ENCODE results near the gene RNASE8. TPM values are rescaled to one million over a fixed set of nuclear protein-coding genes. Genes with fewer than 3 reads are reported as not detected.

RNASE8 gene
- total RNA-seq, 2 experiments from 2014 or later = not detected

DNA sequence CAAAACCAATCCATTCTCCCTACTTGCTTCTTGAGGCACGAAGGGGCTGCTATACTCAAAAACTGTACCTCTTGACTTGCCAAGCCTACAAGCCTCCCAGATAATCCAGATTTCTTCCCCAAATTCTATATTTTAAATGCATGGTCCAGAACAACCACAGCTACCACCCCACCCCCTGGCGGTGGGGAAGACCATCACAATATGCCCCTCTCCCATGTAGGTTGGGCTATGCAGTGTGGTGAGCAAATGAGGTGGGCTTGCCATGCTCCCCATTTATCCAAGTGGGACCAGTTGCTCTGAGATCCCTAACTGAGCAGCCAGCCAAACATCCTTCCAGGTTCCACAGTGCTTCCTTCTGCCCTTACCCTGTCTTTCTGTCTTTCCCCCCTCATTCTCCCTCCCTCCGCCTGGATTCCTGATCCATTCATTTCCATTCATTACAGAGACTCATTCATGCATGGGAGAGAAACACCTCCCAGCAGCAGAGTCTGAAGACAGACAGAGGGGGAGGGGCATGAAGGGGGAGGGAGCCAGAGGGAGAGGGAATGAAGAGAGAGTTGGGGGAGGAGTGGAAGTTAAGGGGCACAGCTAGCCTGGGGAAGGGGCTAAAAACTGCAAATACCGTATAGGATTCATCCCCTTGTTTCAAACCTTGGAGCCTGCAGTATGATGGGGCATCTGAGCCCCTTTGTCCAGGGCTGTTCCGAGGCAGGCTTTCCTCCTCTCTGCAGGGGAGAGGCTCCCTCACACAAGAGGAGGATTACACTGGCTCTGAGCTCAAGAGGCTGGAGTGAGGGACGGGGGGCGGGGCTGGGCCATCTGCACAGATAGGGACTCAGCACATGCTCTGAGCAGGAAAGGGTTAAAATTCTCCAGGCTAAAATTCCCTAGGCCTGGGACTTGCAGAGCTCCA, 36.4 kb downstream of the RNASE8 start:
- BruUV-seq (replicated peaks) = no TSS peak
- Histone ChIP-seq H3K9me2 (ENCODE audit: insufficient read depth, low read length) (no peaks in the 10 kb centered on the region), H3K27ac (ENCODE audit: low read depth, low read length, poor library complexity, severe bottlenecking) (no peak overlapping the region), H3K79me2 (ENCODE audit: insufficient read depth, low read depth, low read length) (no peaks in the 10 kb centered on the region), H2AFZ (ENCODE audit: low read length) (no peak overlapping the region), H3K4me1 (ENCODE audit: insufficient read depth, low read length, poor library complexity, severe bottlenecking) (peaks cover 18% of the 10 kb centered on the region), H4K20me1 (ENCODE audit: insufficient read depth, low read length) (no peaks in the 10 kb centered on the region; the same call in 1 of the 2 replicates), H3K36me3 (ENCODE audit: insufficient read depth, low read length) (no peaks in the 10 kb centered on the region), H3K4me3 (ENCODE audit: low read depth, low read length, poor library complexity, severe bottlenecking) (no peak overlapping the region), H3K4me2 (ENCODE audit: low read length) (no peak overlapping the region), H3K9me3 (ENCODE audit: low read length) (no peaks in the 10 kb centered on the region)
- no peak for TF ChIP-seq EZH2phosphoT487 (IDR thresholded peaks at IDR 0.05; ENCODE audit: borderline replicate concordance, low read depth, low read length)
- TF ChIP-seq, protein P1, sequence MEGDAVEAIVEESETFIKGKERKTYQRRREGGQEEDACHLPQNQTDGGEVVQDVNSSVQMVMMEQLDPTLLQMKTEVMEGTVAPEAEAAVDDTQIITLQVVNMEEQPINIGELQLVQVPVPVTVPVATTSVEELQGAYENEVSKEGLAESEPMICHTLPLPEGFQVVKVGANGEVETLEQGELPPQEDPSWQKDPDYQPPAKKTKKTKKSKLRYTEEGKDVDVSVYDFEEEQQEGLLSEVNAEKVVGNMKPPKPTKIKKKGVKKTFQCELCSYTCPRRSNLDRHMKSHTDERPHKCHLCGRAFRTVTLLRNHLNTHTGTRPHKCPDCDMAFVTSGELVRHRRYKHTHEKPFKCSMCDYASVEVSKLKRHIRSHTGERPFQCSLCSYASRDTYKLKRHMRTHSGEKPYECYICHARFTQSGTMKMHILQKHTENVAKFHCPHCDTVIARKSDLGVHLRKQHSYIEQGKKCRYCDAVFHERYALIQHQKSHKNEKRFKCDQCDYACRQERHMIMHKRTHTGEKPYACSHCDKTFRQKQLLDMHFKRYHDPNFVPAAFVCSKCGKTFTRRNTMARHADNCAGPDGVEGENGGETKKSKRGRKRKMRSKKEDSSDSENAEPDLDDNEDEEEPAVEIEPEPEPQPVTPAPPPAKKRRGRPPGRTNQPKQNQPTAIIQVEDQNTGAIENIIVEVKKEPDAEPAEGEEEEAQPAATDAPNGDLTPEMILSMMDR (conservative IDR thresholded peaks at IDR 0.05; ENCODE audit: low read length) = no peak
- CTCF ChIA-PET (ENCODE audit: unreplicated experiment) = interaction anchor here (0.6 to 1.8 kb wide), 2 partner anchors 10 to 124 kb away, joined by 7 read pairs; no protein-coding TSS in a partner anchor
- intact Hi-C loops (cut with micrococcal nuclease; ENCODE audit: unreplicated experiment) = no loop called here
- DNase-seq (ENCODE audit: low spot score) = no peak
- POLR2A ChIA-PET = interaction anchor here (0.5 to 2.5 kb wide), 3 partner anchors 10 to 89 kb away, joined by 3 to 13 read pairs (median 4); no protein-coding TSS in a partner anchor

GRCh38 chr14:21095430-21096205, 38.0 kb downstream of the RNASE8 start:
- ChIA-PET POLR2A (interaction anchor here (0.6 to 2.5 kb wide), 5 partner anchors 9 to 80 kb away, joined by 3 to 13 read pairs (median 4); no protein-coding TSS in a partner anchor), CTCF (ENCODE audit: unreplicated experiment) (interaction anchor here (0.5 to 1.6 kb wide), 4 partner anchors 9 to 1964 kb away, joined by 3 to 7 read pairs (median 4); no protein-coding TSS in a partner anchor)
- Histone ChIP-seq H2AFZ (ENCODE audit: low read length) (no peak overlapping the region), H3K9me3 (ENCODE audit: low read length) (no peaks in the 10 kb centered on the region), H3K79me2 (ENCODE audit: insufficient read depth, low read depth, low read length) (no peaks in the 10 kb centered on the region), H3K4me1 (ENCODE audit: insufficient read depth, low read length, poor library complexity, severe bottlenecking) (peaks cover 29% of the 10 kb centered on the region), H3K36me3 (ENCODE audit: insufficient read depth, low read length) (no peaks in the 10 kb centered on the region), H4K20me1 (ENCODE audit: insufficient read depth, low read length) (no peaks in the 10 kb centered on the region; the same call in 1 of the 2 replicates), H3K9me2 (ENCODE audit: insufficient read depth, low read length) (no peaks in the 10 kb centered on the region), H3K4me2 (ENCODE audit: low read length) (no peak overlapping the region), H3K27ac (ENCODE audit: low read depth, low read length, poor library complexity, severe bottlenecking) (no peak overlapping the region), H3K4me3 (ENCODE audit: low read depth, low read length, poor library complexity, severe bottlenecking) (no peak overlapping the region)
- no TSS peak for BruUV-seq (replicated peaks)
- no peak for DNase-seq (ENCODE audit: low spot score)
- intact Hi-C loops (cut with micrococcal nuclease; ENCODE audit: unreplicated experiment) = no loop called here
- TF ChIP-seq EZH2phosphoT487 (IDR thresholded peaks at IDR 0.05; ENCODE audit: borderline replicate concordance, low read depth, low read length) = no peak
- TF ChIP-seq, protein P1 (conservative IDR thresholded peaks at IDR 0.05; ENCODE audit: low read length) = no peak

Data from OCI-LY7 (cell line).